SW480 (cell line): Measurements from ENCODE around the gene IGFN1.
"Not testable (repeated sequence)": the region's sequence is repeated elsewhere in the genome, so short reads cannot be mapped to it uniquely, and the experiment has no call there.

ENCODE experiments used
- DNase-seq: peaks from one replicate; pipeline ENCODE4 v3.0.0-alpha.2; 2016; ENCODE audit warnings: low spot score

IGFN1 gene

DNA sequence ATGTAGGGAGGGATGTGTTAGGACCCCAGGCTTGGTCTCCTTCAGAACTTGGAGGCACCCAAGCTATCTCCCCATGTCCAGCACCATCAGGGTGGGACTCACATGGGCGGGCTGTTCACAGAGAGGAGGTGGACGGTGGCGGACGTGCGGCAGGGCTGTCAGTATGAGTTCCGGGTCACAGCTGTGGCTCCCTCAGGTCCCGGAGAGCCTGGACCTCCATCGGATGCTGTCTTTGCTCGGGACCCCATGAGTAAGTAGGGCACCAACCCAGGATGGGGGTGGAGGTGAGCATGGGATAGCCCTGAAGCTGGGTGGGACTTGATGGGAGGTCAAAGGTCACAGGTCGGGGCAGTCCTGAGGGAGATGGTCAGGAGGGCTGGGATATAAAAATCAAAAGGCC, 27.8 kb downstream of the IGFN1 start:
- no peak for DNase-seq

- DNase-seq, result no peak
Measured at GRCh38 chr1:201219481-201220387, 29.1 kb downstream of the IGFN1 start.

DNA sequence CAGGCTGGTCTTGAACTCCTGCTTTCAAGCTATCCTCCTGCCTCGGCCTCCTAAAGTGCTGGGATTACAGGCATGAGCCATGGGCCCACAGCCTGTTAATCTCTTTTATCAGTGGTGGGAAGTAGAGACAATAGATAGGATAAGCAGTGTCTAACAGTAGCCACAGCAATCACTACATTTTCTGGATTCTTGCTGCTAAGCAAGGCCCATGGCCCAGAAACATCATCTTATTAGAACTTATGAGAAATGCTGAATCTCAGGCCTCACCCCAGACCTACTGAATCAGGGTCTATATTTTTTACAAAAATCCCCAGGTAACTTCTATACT, 29.7 kb downstream of the IGFN1 start:
- DNase-seq, result no peak

DNA sequence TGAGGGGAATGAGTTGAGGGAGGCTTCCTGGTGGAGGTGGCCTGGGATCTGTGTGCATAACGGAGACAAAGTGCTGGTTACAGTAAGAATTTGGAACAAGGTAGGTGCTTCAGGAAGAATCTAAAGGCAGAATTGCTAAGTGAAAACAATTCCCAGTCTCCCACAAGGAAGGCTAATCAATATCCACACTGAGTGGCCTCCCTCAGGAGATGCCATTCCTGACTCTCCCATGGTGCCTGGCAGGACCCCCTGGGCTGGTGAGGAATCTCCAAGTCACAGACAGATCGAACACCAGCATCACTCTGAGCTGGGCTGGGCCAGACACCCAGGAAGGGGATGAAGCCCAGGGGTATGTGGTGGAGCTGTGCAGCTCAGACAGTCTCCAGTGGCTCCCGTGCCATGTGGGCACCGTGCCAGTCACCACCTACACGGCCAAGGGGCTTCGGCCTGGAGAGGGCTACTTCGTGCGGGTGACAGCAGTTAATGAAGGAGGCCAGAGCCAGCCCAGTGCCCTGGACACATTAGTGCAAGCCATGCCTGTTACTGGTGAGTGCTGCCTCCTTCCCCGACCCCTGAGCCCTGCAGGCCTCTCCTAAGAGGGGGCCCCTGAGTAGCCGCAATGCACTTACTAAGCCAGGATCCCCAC, 30.7 kb downstream of the IGFN1 start:
- DNase-seq, result no peak

- peak; percentile 28 for DNase-seq
Measured at GRCh38 chr1:201222125-201222524, 31.5 kb downstream of the IGFN1 start.

- DNase-seq, result no peak
Measured at GRCh38 chr1:201223852-201224665, 33.4 kb downstream of the IGFN1 start.

DNA sequence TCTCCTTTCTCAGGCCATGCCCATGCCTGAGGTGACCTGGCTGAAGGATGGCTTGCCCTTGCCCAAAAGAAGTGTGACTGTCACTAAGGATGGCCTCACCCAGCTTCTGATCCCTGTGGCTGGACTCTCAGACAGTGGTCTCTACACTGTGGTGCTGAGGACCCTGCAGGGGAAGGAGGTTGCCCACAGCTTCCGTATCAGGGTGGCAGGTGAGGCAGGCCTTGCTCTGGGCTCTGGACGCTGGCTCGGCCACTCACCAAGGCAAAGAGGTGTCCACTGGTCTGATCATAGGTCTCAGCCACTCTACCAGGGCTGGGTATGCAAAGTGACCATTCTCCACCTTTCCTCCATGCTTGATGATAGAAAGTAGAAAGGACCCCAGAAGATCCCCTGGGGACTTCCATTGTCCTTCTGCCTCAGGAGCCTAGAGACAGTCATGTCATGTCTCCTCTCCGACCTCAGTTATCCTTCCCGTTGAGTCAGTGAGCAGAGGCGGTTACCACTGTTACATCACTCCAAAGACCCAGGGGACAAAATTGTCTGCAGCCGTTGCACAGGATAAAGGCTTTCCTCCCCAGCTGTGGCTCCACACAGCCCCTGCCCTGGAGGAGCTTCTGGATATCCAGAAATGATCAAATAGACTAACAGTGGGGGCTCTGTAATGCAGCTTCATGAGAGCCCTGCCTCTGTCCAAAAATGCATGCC, 34.2 kb downstream of the IGFN1 start:
- no peak for DNase-seq

DNA sequence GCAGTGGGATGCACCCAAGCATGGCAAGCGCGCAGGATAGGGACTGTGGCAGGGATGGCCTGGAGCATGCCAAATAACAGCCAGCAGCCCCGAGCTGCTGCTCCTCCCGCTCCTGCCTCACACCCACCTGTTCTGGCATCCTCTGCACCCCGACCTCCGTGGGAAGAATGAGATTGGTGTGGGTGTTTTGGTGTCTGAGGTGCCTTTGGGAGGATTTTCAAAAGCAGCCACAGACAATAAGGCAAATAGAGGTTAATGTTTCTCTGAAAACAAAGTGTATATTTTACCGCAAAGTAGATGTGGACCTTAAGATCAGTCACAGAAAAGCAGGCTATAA, 35.5 kb downstream of the IGFN1 start:
- no peak for DNase-seq

DNA sequence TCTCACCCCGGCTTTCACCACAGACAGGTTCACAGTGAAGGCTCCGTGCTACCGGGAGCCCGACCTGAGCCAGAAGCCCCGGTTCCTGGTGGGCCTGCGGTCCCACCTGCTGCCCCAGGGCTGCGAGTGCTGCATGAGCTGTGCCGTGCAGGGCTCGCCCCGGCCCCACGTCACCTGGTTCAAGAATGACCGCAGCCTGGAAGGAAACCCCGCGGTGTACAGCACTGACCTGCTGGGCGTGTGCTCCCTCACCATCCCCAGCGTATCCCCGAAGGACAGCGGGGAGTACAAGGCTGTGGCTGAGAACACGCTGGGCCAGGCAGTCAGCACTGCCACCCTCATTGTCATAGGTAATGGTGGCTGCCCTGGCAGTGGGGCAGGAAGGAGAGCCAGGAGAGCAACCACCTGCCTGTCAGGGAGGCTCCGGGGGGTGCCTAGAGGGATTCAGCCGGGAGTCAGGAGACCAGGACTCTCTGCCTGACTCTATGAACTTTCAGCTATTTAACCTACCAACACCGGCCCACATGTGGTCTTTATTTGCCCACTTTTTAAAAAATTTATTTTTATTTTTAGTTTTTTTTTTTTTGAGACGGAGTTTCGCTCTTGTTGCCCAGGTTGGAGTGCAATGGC, 36.4 kb downstream of the IGFN1 start:
- DNase-seq, result no peak

- DNase-seq, result no peak
Measured at GRCh38 chr1:201228011-201228983, 37.7 kb downstream of the IGFN1 start.

- DNase-seq, result no peak
Measured at GRCh38 chr1:201229095-201229494, 38.5 kb downstream of the IGFN1 start.

DNA sequence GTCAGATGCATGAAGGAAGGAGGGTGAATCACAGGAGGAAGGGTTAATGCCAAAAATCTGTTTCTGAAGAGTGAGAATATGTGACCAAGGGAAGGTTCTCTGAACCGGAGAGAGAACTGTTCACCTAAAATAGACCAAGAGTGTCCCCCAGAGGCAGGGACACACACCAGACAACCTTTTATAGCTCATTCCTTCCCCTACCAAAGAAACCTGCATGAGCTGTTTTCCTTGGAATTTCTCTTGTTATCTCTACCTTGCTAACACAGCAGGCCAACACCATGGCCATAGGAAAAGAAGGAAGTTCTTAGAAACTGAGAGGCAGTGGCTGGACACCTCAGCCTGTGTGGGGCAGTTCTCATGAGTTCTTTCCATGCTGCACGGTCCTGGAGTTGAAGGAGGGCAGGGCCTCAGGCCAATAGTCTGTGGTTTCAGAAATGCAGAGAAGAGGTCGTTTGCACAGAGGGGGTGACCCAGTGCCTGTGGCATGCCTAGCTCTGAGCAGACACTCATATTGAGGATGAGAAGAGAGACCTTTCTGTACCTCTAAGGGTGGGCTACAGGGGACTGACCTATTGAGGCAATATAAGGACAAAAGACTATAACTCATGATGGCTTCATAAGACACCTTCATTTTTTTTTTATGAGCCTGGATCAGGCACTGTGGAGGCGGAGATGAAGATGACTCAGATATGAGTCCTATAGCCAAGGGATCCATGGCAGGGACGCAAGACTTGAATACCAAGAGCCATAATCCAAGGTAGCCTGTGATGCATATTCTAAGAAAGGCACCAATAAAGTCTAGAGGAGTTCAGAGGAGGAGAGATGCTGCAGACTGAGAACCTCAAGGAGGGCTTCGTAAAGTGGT, 39.4 kb downstream of the IGFN1 start:
- DNase-seq, result peak; percentile 14

DNA sequence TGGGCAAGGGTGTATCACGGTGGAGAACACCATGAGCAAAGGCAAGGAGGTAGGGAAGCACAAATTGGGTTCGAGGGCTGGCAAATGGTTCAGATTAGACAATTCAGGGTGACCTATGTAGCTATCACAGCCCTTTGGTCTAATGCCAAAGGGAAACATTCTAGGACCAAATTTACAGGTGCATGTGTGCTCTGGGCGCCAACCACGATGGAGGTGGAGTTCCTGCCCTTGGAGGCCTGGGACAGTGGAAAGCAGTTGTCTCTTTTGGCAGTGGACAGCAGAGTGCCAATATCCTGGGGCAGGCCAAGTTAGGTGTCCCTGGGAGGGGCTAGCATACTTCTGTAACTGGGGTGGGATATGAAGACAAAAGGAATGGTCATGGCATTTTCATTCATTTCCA, 40.1 kb downstream of the IGFN1 start:
- DNase-seq, result no peak

GRCh38 chr1:201239646-201240045, 49.0 kb downstream of the IGFN1 start:
- not testable (repeated sequence) for DNase-seq

DNA sequence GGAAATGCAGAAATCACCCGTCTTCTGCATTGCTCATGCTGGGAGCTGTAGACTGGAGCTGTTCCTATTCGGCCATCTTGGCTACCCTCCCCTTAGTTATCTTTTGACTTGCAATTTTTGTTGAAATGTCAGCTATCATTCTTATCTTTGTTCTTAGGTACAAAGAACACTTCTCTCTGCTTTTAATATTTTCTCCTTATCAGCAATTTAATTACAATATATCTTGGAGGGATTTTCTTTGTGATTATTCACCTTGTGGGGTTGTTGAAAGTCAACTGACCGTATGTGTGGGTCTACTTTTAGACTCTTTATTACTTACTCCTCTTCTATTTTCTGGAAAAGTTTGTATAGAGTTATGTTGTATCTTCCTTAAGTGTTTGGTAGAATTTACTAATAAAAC, 49.5 kb downstream of the IGFN1 start:
- DNase-seq, result no peak

- DNase-seq, result no peak
Measured at GRCh38 chr1:201241736-201242135, 51.1 kb downstream of the IGFN1 start.

DNA sequence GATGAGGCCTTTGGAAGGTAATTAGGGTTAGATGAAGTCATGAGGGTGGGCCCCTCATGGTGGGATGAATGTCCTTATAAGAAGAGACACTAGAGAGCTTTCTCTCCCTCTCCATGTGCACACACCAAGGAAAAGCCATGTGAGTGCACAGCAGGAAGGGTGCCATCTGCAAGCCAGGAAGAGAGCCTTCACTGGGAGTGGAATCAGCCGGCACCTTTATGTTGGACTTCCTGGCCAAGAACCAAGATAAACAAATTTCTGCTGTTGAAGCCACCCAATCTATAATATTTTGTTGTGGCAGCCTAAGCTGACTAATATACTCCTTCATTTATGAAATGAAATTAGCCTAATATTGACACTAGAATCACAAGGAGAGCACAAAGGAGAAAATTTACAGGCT, 54.5 kb downstream of the IGFN1 start:
- no peak for DNase-seq

DNA sequence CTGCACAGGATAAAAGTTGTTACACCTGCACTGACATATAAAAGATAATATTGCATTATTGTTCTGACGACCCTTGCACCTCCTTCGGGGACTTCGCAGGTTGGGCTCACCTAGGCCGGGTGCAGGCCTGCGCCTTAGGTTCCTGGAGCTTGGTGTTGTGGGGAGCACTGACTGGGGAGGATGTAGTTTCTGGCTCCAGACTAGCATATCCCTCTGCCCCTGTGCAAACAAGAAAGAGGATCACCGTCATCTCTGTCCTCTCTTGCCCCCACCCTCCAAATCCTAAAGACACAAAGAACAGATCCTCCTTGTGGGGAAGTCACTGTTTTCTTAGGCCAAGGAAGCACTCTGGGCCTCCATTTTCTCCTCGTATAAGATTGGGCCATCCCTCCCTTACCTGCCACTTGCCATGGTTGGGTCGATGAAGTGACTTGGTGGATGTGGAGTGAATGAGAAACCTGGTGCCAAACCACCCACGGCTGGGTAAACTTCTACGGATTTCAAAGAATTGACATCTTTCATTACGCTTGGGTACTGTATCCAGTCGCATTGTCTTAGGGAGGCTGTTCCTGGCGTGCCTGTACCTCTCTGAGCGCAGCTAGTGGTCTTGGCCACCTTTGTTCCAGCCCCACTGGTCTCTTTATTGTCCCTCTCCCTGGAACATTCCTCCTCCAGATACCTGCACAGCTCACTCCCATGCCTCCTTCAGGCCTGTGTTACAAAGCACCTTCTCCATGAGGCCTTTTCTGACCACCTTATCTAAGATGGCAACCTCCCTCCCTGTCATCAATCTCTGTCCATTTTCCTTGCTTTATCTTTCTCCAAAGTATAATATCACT, 58.3 kb downstream of the IGFN1 start:
- no peak for DNase-seq
